Measurements from ENCODE around the gene CACNG1. TPM values are rescaled to one million over a fixed set of nuclear protein-coding genes. Genes with fewer than 3 reads are reported as not detected.

The CACNG1 gene
- total RNA-seq, 2 experiments from 2014 or later: not detected

DNA sequence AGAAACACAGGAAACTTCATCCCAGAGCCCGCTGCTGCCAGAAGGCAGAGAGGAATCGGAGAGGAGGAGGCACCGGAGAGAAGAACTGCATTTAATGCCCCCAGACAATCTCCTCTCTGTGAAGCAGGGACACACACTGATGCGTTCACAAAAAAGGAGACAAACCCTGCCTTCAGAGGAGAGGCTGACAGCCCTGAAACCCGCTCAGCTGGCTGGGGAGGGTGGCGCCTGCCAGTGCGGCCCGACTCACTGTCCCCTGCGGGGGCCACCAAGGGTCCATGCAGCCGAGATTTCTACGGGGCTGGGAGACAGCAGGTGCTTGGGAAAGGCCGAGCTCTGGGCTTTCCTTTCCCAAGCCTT lies 21.9 kb upstream of the CACNG1 start:
- H3K27ac ChIP-seq (ENCODE audit: low read depth, low read length, poor library complexity, severe bottlenecking): no peak overlapping the region
- intact Hi-C loops (cut with micrococcal nuclease; ENCODE audit: unreplicated experiment): no loop called here
- H3K9me2 ChIP-seq (ENCODE audit: insufficient read depth, low read length): no peaks in the 10 kb centered on the region
- no TSS peak for BruUV-seq (replicated peaks)
- H3K4me3 ChIP-seq (ENCODE audit: low read depth, low read length, poor library complexity, severe bottlenecking): no peak overlapping the region
- no peak overlapping the region for H2AFZ ChIP-seq (ENCODE audit: low read length)
- ChIA-PET POLR2A (no interaction called here), CTCF (ENCODE audit: unreplicated experiment) (no interaction called here)
- H3K4me1 ChIP-seq (ENCODE audit: insufficient read depth, low read length, poor library complexity, severe bottlenecking): no peaks in the 10 kb centered on the region
- DNase-seq (ENCODE audit: low spot score): no peak
- no peaks in the 10 kb centered on the region for H3K9me3 ChIP-seq (ENCODE audit: low read length)
- H3K36me3 ChIP-seq (ENCODE audit: insufficient read depth, low read length): no peaks in the 10 kb centered on the region
- no peak overlapping the region for H3K4me2 ChIP-seq (ENCODE audit: low read length)
- no peaks in the 10 kb centered on the region for H4K20me1 ChIP-seq (ENCODE audit: insufficient read depth, low read length)
- TF ChIP-seq EZH2phosphoT487 (IDR thresholded peaks at IDR 0.05; ENCODE audit: borderline replicate concordance, low read depth, low read length): no peak
- TF ChIP-seq, protein P1, sequence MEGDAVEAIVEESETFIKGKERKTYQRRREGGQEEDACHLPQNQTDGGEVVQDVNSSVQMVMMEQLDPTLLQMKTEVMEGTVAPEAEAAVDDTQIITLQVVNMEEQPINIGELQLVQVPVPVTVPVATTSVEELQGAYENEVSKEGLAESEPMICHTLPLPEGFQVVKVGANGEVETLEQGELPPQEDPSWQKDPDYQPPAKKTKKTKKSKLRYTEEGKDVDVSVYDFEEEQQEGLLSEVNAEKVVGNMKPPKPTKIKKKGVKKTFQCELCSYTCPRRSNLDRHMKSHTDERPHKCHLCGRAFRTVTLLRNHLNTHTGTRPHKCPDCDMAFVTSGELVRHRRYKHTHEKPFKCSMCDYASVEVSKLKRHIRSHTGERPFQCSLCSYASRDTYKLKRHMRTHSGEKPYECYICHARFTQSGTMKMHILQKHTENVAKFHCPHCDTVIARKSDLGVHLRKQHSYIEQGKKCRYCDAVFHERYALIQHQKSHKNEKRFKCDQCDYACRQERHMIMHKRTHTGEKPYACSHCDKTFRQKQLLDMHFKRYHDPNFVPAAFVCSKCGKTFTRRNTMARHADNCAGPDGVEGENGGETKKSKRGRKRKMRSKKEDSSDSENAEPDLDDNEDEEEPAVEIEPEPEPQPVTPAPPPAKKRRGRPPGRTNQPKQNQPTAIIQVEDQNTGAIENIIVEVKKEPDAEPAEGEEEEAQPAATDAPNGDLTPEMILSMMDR (conservative IDR thresholded peaks at IDR 0.05; ENCODE audit: low read length): no peak
- no peaks in the 10 kb centered on the region for H3K79me2 ChIP-seq (ENCODE audit: insufficient read depth, low read depth, low read length)

DNA sequence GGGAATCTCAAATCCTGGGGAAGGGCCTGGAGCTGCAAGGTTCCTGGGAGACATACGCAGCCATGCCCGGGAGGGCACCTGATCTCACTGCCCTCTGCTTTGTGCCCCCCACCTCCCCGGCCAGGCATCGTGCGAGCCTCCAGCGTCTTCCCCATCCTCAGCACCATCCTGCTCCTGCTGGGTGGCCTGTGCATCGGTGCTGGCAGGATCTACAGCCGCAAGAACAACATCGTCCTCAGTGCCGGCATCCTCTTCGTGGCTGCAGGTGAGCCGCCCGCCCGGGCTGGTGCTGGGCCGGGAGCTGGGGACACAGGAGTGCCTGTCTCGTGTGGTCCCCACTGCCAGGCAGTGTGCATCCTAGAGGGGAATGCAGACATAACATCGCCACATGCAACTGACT lies 19.6 kb upstream of the CACNG1 start:
- no peaks in the 10 kb centered on the region for H3K9me2 ChIP-seq (ENCODE audit: insufficient read depth, low read length)
- H3K4me2 ChIP-seq (ENCODE audit: low read length): no peak overlapping the region
- no peaks in the 10 kb centered on the region for H3K4me1 ChIP-seq (ENCODE audit: insufficient read depth, low read length, poor library complexity, severe bottlenecking)
- no peak overlapping the region for H2AFZ ChIP-seq (ENCODE audit: low read length)
- DNase-seq (ENCODE audit: low spot score): no peak
- intact Hi-C loops (cut with micrococcal nuclease; ENCODE audit: unreplicated experiment): no loop called here
- H3K4me3 ChIP-seq (ENCODE audit: low read depth, low read length, poor library complexity, severe bottlenecking): no peak overlapping the region
- H3K79me2 ChIP-seq (ENCODE audit: insufficient read depth, low read depth, low read length): no peaks in the 10 kb centered on the region
- H3K27ac ChIP-seq (ENCODE audit: low read depth, low read length, poor library complexity, severe bottlenecking): no peak overlapping the region
- no peaks in the 10 kb centered on the region for H3K9me3 ChIP-seq (ENCODE audit: low read length)
- H3K36me3 ChIP-seq (ENCODE audit: insufficient read depth, low read length): no peaks in the 10 kb centered on the region
- ChIA-PET CTCF (ENCODE audit: unreplicated experiment) (no interaction called here), POLR2A (no interaction called here)
- no peaks in the 10 kb centered on the region for H4K20me1 ChIP-seq (ENCODE audit: insufficient read depth, low read length)
- TF ChIP-seq, protein P1 (conservative IDR thresholded peaks at IDR 0.05; ENCODE audit: low read length): no peak
- no peak for TF ChIP-seq EZH2phosphoT487 (IDR thresholded peaks at IDR 0.05; ENCODE audit: borderline replicate concordance, low read depth, low read length)
- BruUV-seq (replicated peaks): no TSS peak

DNA sequence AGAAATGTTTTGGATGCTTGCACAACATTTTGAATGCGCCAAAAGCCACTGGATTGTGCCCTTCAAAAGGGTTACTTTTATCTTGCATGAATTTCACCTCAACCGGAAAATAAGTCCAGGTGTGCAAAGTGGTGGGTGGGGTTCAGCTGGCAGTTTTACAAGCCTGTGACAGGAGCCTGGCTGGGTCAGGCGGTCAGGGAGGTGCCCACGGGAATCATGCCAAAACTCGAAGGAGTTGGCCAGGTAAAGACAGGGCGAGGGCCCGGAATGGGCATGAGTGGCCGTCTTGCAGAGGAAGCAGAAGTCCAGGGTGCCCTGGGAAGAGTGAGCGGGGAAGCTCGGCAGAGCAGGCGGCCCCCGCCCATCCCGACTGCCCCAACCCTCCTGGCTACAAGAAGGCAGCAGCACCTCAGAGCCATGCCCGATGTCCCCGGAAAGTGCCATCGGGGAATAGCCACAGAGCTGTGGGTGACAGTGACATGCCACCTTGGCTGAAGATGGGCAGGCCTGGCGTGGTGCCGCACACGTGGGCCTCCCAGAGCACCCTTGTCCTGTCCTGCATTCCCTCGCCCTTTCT lies 19.1 kb upstream of the CACNG1 start:
- H3K36me3 ChIP-seq (ENCODE audit: insufficient read depth, low read length): no peaks in the 10 kb centered on the region
- H3K4me2 ChIP-seq (ENCODE audit: low read length): no peak overlapping the region
- ChIA-PET CTCF (ENCODE audit: unreplicated experiment) (no interaction called here), POLR2A (no interaction called here)
- no peaks in the 10 kb centered on the region for H3K79me2 ChIP-seq (ENCODE audit: insufficient read depth, low read depth, low read length)
- H3K9me2 ChIP-seq (ENCODE audit: insufficient read depth, low read length): no peaks in the 10 kb centered on the region
- no peaks in the 10 kb centered on the region for H3K9me3 ChIP-seq (ENCODE audit: low read length)
- H4K20me1 ChIP-seq (ENCODE audit: insufficient read depth, low read length): no peaks in the 10 kb centered on the region
- H3K4me3 ChIP-seq (ENCODE audit: low read depth, low read length, poor library complexity, severe bottlenecking): no peak overlapping the region
- no peak for TF ChIP-seq EZH2phosphoT487 (IDR thresholded peaks at IDR 0.05; ENCODE audit: borderline replicate concordance, low read depth, low read length)
- TF ChIP-seq, protein P1 (conservative IDR thresholded peaks at IDR 0.05; ENCODE audit: low read length): no peak
- H3K27ac ChIP-seq (ENCODE audit: low read depth, low read length, poor library complexity, severe bottlenecking): no peak overlapping the region
- H2AFZ ChIP-seq (ENCODE audit: low read length): no peak overlapping the region
- BruUV-seq (replicated peaks): no TSS peak
- no peaks in the 10 kb centered on the region for H3K4me1 ChIP-seq (ENCODE audit: insufficient read depth, low read length, poor library complexity, severe bottlenecking)
- intact Hi-C loops (cut with micrococcal nuclease; ENCODE audit: unreplicated experiment): no loop called here
- no peak for DNase-seq (ENCODE audit: low spot score)

Data from OCI-LY7 (cell line).